H9 (cell line): Measurements from ENCODE around the gene FOXK1. TPM values are rescaled to one million over a fixed set of nuclear protein-coding genes. Genes with fewer than 3 reads are reported as not detected.
A peak's percentile ranks its signal among the peaks of the same experiment; 100 is the strongest.

Experiments used
- DNase-seq: peaks from one replicate; pipeline ENCODE4 v3.0.0-alpha.2; 2017
- H2AFZ ChIP-seq: one replicate; pipeline ENCODE4 v1.6.1; 2013; ENCODE audit warnings: mild to moderate bottlenecking, low read length, control low read depth, moderate library complexity
- H2AK5ac ChIP-seq: 2 replicates; pipeline ENCODE4 v1.6.1; 2013; ENCODE audit warnings: low read length, control low read depth, mixed read lengths; ENCODE audit not compliant: insufficient read length
- H2BK120ac ChIP-seq: one replicate; pipeline ENCODE4 v1.6.1; 2013; ENCODE audit warnings: low read depth, mild to moderate bottlenecking, low read length, control low read depth, inconsistent platforms; ENCODE audit not compliant: poor library complexity, severe bottlenecking
- H2BK12ac ChIP-seq: 2 replicates; pipeline ENCODE4 v1.6.1; 2013; ENCODE audit warnings: low read length, control low read depth, mixed read lengths, low read depth; ENCODE audit not compliant: insufficient read length
- H2BK15ac ChIP-seq: 2 replicates; pipeline ENCODE4 v1.6.1; 2013; ENCODE audit warnings: low read depth, low read length, control low read depth
- H2BK20ac ChIP-seq: one replicate; pipeline ENCODE4 v1.6.1; 2013; ENCODE audit warnings: low read depth, mild to moderate bottlenecking, low read length, control low read depth, inconsistent platforms; ENCODE audit not compliant: poor library complexity, severe bottlenecking
- H2BK5ac ChIP-seq: 2 replicates; pipeline ENCODE4 v1.6.1; 2013; ENCODE audit warnings: low read length, control low read depth, mixed read lengths; ENCODE audit not compliant: insufficient read length
- H3K14ac ChIP-seq: 2 replicates; pipeline ENCODE4 v1.6.1; 2013; ENCODE audit warnings: low read length, control low read depth; ENCODE audit not compliant: insufficient read depth
- H3K18ac ChIP-seq: 2 replicates; pipeline ENCODE4 v1.6.1; 2013; ENCODE audit warnings: low read depth, mild to moderate bottlenecking, mixed read lengths, low read length, control low read depth; ENCODE audit not compliant: insufficient read length
- H3K23ac ChIP-seq: 2 replicates; pipeline ENCODE4 v1.6.1; 2013; ENCODE audit warnings: low read length, control low read depth, mixed read lengths, low read depth; ENCODE audit not compliant: insufficient read length
- H3K23me2 ChIP-seq: 2 replicates; pipeline ENCODE4 v1.6.1; 2013; ENCODE audit warnings: low read depth, mild to moderate bottlenecking, mixed read lengths, low read length, control low read depth; ENCODE audit not compliant: insufficient read length, poor library complexity, severe bottlenecking
- H3K27ac ChIP-seq: 2 replicates; pipeline ENCODE4 v1.5.1; 2013; ENCODE audit warnings: low read length, control low read depth, mixed read lengths, low read depth; ENCODE audit not compliant: insufficient read length
- H3K27me3 ChIP-seq: 2 replicates; pipeline ENCODE4 v1.6.1; 2013; ENCODE audit warnings: low read length, control low read depth, inconsistent platforms; ENCODE audit not compliant: insufficient read depth
- H3K4ac ChIP-seq: 2 replicates; pipeline ENCODE4 v1.6.1; 2013; ENCODE audit warnings: low read depth, mild to moderate bottlenecking, control low read depth, inconsistent platforms, low read length, moderate library complexity
- H3K4me1 ChIP-seq: 2 replicates; pipeline ENCODE4 v1.6.1; 2013; ENCODE audit warnings: low read length, control low read depth, inconsistent platforms; ENCODE audit not compliant: insufficient read depth
- H3K4me2 ChIP-seq: 2 replicates; pipeline ENCODE4 v1.6.1; 2013; ENCODE audit warnings: low read length, control low read depth, mixed read lengths; ENCODE audit not compliant: insufficient read length, insufficient read depth
- H3K56ac ChIP-seq: 2 replicates; pipeline ENCODE4 v1.6.1; 2013; ENCODE audit warnings: low read depth, mild to moderate bottlenecking, mixed read lengths, low read length, control low read depth; ENCODE audit not compliant: insufficient read length
- H3K79me1 ChIP-seq: 2 replicates; pipeline ENCODE4 v1.6.1; 2013; ENCODE audit warnings: low read depth, mild to moderate bottlenecking, moderate library complexity, low read length, control low read depth, inconsistent platforms; ENCODE audit not compliant: insufficient read depth, poor library complexity, severe bottlenecking
- H3K79me2 ChIP-seq: 2 replicates; pipeline ENCODE4 v1.6.1; 2013; ENCODE audit warnings: low read length, control low read depth, inconsistent platforms; ENCODE audit not compliant: insufficient read depth
- H3K9ac ChIP-seq: 2 replicates; pipeline ENCODE4 v1.6.1; 2013; ENCODE audit warnings: low read length, control low read depth, mixed read lengths; ENCODE audit not compliant: insufficient read length; ENCODE audit errors: extremely low read depth
- H3K9me3 ChIP-seq: one replicate; pipeline ENCODE4 v1.6.1; 2013; ENCODE audit warnings: low read depth, low read length, inconsistent platforms; ENCODE audit not compliant: control insufficient read depth
- H3T11ph ChIP-seq: one replicate; pipeline ENCODE4 v1.6.1; 2013; ENCODE audit warnings: mild to moderate bottlenecking, low read length, control low read depth, inconsistent platforms
- H4K20me1 ChIP-seq: one replicate; pipeline ENCODE4 v1.6.1; 2013; ENCODE audit not compliant: control insufficient read depth, insufficient read length, insufficient read depth
- H4K5ac ChIP-seq: 2 replicates; pipeline ENCODE4 v1.6.1; 2013; ENCODE audit warnings: low read depth, mild to moderate bottlenecking, mixed read lengths, low read length, control low read depth; ENCODE audit not compliant: insufficient read length
- H4K8ac ChIP-seq: replicated peaks from 2 replicates; pipeline ENCODE4 v1.6.1; 2013; ENCODE audit warnings: low read length, control low read depth, mixed read lengths, low read depth; ENCODE audit not compliant: insufficient read length
- H4K91ac ChIP-seq: 2 replicates; pipeline ENCODE4 v1.6.1; 2013; ENCODE audit warnings: low read depth, mild to moderate bottlenecking, moderate library complexity, mixed read lengths, low read length, control low read depth; ENCODE audit not compliant: insufficient read length
- H3K27ac Mint-ChIP-seq, 3 experiments: 2 replicates in 2 of 3; 3 replicates in 1 of 3; pipeline ENCODE4 v1.8.0; 2020 to 2021; ENCODE audit warnings: mixed read lengths in 3 of 3, mild to moderate bottlenecking in 1 of 3, moderate library complexity in 1 of 3
- H3K27me3 Mint-ChIP-seq: 2 replicates; pipeline ENCODE4 v1.8.0; 2021; ENCODE audit warnings: low read depth, mild to moderate bottlenecking, moderate library complexity, mixed read lengths
- H3K36me3 Mint-ChIP-seq, 3 experiments: 2 replicates in 2 of 3; 3 replicates in 1 of 3; pipeline ENCODE4 v1.8.0; 2020 to 2021; ENCODE audit warnings: low read depth in 3 of 3, mixed read lengths in 3 of 3; ENCODE audit not compliant: insufficient read depth in 1 of 3
- H3K4me1 Mint-ChIP-seq, 2 experiments: 2 replicates each; pipeline ENCODE4 v1.8.0; 2020; ENCODE audit warnings: mixed read lengths in 2 of 2
- H3K4me3 Mint-ChIP-seq, 2 experiments: 2 replicates in 1 of 2; 3 replicates in 1 of 2; pipeline ENCODE4 v1.8.0; 2020 to 2021; ENCODE audit warnings: mild to moderate bottlenecking in 2 of 2, mixed read lengths in 2 of 2, moderate library complexity in 1 of 2
- H3K9me3 Mint-ChIP-seq, 2 experiments: 2 replicates in 1 of 2; 3 replicates in 1 of 2; pipeline ENCODE4 v1.8.0; 2020; ENCODE audit warnings: mild to moderate bottlenecking in 2 of 2, mixed read lengths in 2 of 2, moderate library complexity in 1 of 2
- WGBS: extraction: QIAGEN DNeasy Blood & Tissue Kit; methylation state at CpG from one replicate; pipeline ENCODE4 v1.1.7; 2013; ENCODE audit warnings: missing lambda C conversion rate, low lambda C conversion rate, mixed read lengths; ENCODE audit not compliant: insufficient read length; ENCODE audit errors: extremely low coverage; 5-methylcytosine and 5-hydroxymethylcytosine counted together
- total RNA-seq: library from RNA; stranded (reverse); gene quantifications from 2 replicates; pipeline ENCODE4 v1.2.1, GENCODE V29; 2021
- TF ChIP-seq, protein P1 (sequence below): fragments of 200-600 bp; sonication (generic); conservative IDR thresholded peaks from 3 replicates; pipeline ENCODE4 v1.8.0; 2021; ENCODE audit warnings: antibody characterized with exemption, mild to moderate bottlenecking

The FOXK1 gene
- total RNA-seq, 1 experiment from 2014 or later, result 14.4 TPM

DNA sequence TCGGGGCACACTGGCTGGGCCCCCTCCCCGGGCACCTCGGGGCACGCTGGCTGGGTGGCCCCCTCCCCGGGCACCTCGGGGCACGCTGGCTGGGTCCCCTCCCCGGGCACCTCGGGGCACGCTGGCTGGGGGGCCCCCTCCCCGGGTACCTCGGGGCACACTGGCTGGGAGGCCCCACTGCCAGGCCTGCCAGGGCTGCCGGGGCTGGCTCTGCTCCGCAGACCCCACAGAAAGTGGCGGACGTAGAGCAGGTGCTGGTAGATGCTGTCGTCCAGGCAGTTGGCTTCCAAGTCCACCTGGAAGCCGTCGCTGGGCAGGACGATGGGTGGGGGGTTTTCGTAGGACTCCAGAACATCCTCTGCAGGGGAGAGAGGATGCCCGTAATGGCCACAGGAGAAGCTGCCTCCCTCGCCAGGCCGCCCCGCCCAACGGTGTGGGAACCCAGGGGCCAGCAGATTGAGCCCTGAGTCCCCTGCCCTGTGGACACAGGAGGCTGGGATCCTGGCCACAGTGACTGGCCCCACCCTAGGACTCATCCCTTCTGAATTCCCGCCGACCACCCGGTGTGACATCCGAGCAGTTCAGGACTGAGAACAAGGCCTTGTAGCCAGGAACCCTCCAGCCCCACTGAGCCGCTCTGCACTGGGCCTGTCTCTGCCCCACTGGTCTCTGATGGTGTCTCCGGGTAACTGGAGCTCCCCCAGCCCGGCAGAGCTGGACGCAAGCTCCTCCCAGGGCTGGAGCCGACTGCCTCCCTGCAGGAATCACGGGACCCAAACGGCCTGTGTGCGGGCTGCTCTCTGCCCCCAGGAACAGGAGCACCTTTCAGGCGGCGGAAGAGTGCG, 121.5 kb downstream of the FOXK1 start:
- peak overlapping the region; percentile 6; the same call in 1 of the 2 replicates for H3K14ac ChIP-seq
- no peaks in the 10 kb centered on the region for H3K9me3 Mint-ChIP-seq
- H2BK15ac ChIP-seq, result no peak overlapping the region
- H2BK120ac ChIP-seq, result no peak overlapping the region
- H3K4me3 Mint-ChIP-seq, result no peak overlapping the region
- no peak overlapping the region for H2BK5ac ChIP-seq
- no peaks in the 10 kb centered on the region for H4K20me1 ChIP-seq
- TF ChIP-seq, protein P1, sequence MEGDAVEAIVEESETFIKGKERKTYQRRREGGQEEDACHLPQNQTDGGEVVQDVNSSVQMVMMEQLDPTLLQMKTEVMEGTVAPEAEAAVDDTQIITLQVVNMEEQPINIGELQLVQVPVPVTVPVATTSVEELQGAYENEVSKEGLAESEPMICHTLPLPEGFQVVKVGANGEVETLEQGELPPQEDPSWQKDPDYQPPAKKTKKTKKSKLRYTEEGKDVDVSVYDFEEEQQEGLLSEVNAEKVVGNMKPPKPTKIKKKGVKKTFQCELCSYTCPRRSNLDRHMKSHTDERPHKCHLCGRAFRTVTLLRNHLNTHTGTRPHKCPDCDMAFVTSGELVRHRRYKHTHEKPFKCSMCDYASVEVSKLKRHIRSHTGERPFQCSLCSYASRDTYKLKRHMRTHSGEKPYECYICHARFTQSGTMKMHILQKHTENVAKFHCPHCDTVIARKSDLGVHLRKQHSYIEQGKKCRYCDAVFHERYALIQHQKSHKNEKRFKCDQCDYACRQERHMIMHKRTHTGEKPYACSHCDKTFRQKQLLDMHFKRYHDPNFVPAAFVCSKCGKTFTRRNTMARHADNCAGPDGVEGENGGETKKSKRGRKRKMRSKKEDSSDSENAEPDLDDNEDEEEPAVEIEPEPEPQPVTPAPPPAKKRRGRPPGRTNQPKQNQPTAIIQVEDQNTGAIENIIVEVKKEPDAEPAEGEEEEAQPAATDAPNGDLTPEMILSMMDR, result no peak
- no peak overlapping the region for H3K4ac ChIP-seq
- H2AFZ ChIP-seq, result no peak overlapping the region
- H3K18ac ChIP-seq, result no peak overlapping the region
- no peak overlapping the region for H2BK12ac ChIP-seq
- H3T11ph ChIP-seq, result no peak overlapping the region
- peaks cover 6 to 16% of the 10 kb centered on the region in 2 experiments for H3K4me1 Mint-ChIP-seq
- H3K27ac ChIP-seq, result no peak overlapping the region
- peaks cover 11% of the 10 kb centered on the region for H3K27me3 Mint-ChIP-seq
- H3K79me1 ChIP-seq, result no peaks in the 10 kb centered on the region
- H3K79me2 ChIP-seq, result no peaks in the 10 kb centered on the region
- no peak overlapping the region for H3K9ac ChIP-seq
- no peak overlapping the region for H4K91ac ChIP-seq
- no peak overlapping the region for H3K23ac ChIP-seq
- no peaks in the 10 kb centered on the region for H3K9me3 ChIP-seq
- no peaks in the 10 kb centered on the region for H3K27me3 ChIP-seq
- no peak overlapping the region for H2AK5ac ChIP-seq
- no peak overlapping the region for H3K4me2 ChIP-seq
- no peak overlapping the region for H2BK20ac ChIP-seq
- H4K5ac ChIP-seq, result no peak overlapping the region
- H3K36me3 Mint-ChIP-seq, result peaks cover 0 to 4% (median 0%) of the 10 kb centered on the region in 3 experiments; a peak in 1 of 7 replicates
- DNase-seq, result peak; percentile 58
- peak overlapping the region in 2 of 3 experiments; percentile 77 to 78; a peak in 4 of 7 replicates for H3K27ac Mint-ChIP-seq
- no peaks in the 10 kb centered on the region for H3K23me2 ChIP-seq
- H3K56ac ChIP-seq, result no peak overlapping the region
- no CpG with 5 or more reads among the region's 41 CpGs for WGBS
- no peaks in the 10 kb centered on the region for H3K4me1 ChIP-seq
- H4K8ac ChIP-seq, result no peak overlapping the region
